ENCODE measurements around the gene PLA2G12A.
A peak's percentile ranks its signal among the peaks of the same experiment; 100 is the strongest.

The PLA2G12A gene

DNA sequence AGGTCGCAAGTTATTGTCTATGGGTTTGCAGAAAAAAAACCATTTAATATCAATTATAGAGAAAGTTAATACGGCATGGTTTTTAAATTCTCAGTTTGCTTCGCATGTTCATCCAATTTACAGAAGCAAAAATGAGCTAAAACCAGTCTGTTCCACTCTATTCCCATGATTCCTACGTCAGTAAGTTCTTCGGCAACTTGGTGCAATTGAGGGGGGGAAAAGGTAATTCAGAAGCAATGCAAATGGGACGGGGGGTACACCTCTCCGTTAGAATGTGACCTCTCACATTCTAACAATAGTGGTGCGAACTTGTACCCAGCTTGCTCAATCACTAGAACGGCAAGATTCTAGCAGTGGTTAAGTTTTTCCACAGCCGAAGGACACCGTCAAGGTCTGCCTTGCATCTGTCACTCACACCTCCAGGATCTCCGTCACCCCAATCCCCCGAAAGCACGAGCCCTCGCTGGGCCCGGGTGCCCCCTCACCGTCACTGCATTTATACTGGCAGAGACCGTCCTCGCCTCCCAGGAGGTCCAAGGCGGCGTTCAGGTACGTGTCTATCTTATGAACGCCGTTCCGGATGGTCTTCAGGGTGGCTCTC lies 653 bp downstream of the PLA2G12A start:
- DNase-seq (ENCODE audit: low spot score) = peak; percentile 59

DNA sequence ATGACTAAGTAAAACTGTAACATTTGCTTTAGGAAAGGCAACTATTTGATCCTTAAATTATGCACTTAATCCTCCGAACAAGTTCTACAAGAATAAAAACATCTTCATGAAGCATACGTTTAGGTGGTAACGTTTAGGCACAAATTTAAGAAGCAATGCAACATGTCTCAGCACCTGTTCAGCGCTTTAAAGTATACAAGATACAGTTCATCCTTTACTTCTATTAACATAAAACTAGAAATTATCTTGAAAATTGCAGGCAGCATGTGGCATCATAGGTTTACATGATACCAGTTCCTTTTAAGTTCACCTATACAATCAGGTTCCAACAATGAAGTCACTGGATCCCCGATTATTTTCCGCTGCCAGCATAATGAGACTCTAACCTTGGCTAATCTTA lies 1.5 kb downstream of the PLA2G12A start:
- no peak for DNase-seq (ENCODE audit: low spot score)

DNA sequence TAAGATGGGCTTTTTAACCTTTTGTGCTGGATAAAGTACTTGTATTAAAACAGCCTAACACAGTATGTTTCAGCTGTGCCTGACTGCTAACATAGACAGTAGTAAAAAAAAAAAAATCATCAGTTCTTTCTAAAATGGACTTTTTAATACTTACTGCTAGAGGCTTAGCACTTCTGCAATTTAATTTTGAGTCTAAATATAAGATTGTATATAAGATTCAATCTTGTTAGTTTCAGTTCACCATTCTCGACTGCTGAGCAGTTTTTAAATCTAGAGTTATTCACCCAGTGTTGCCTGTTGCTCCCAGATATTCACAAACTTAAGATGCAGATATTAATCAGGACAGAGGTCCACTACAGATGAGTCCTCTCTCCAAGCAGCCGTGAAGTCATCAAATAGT lies 6.8 kb downstream of the PLA2G12A start:
- no peak for DNase-seq (ENCODE audit: low spot score)

DNA sequence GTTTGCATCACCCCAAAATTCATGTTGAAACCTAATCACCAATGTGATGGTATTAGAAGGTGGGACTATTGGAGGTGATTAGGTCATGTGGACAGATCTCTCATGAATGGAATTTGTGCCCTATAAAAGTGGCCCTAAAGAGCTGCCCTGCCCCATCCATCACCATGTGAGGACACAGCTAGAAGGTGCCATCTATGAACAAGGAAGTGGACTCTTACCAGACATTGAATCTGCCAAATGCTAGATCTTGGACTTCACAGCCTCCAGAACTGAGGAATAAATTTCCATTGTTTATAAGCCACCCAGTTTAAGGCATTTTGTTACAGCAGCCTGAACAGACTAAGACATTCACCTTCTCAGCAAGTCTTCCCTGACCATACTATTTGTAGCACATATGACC lies 7.5 kb downstream of the PLA2G12A start:
- no peak for DNase-seq (ENCODE audit: low spot score)

DNA sequence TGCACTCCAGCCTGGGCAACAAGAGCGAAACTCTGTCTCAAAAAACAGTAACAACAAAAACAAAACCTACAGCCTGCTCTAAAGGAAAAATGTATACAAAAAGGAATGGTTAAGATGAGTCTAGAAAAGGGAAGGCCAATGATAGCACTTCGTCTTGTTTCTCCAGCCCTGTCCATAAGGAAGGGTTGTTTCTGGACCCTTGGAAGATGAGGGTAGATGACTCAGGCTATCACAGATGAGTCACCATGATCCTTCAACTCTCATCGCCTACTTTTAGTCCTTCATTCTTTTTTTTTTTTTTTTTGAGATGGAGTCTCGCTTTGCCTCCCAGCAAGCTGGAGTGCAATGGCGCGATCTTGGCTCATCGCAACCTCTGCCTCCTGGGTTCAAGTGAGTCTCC lies 8.8 kb downstream of the PLA2G12A start:
- DNase-seq (ENCODE audit: low spot score) = no peak

DNA sequence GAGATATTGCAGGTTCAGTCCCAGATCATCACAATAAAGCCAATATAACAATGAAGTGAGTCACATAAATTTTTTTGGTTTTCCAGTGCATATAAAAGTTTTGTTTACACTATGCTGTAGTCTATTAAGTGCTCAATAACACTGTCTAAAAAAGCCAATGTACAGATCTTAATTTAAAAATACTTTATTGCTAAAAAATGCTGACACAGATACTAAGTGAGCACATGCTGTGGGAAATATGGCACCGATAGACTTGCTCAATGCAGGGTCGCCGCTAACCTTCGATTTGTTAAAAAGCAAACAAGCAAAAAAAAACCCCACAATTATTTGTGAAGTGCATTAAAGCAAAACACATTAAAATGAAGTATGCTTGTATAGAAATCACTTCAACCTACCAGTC lies 10.3 kb downstream of the PLA2G12A start:
- no peak for DNase-seq (ENCODE audit: low spot score)

DNA sequence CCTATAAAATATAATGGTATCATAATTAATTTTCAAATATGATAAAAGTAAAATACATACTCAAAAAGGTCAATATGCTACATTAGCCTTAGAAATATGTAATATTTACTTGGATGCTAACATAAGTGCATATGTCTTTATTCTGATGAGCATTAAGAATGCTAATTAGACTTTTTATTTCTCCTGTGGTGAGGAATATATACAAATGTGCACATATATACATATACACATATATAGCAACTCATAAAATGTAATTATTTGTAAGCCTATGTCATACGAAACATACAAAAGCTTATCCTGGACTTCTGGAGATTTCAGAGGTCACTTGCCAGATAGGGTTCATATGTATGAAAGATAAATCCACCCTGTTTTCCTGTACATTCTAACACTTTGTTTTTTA lies 11.1 kb downstream of the PLA2G12A start:
- no peak for DNase-seq (ENCODE audit: low spot score)

DNA sequence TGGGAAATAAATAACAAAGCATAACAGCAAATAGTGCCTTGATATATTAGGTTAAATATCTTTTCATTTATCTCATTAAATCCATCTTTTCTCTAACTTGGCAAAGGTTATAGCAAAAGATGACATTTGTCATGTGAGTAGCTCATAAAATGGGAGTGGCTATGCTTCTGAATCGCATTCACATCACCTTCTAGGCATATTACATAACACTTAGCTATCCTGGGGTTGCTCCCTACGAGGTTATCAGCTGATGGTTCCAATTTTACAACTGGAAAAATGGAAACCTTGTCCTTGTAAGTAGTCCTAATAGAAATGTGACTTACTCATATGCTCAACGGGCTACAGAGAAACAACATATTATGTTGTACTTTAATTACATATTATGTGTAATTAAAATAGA lies 16.4 kb downstream of the PLA2G12A start:
- DNase-seq (ENCODE audit: low spot score) = no peak

DNA sequence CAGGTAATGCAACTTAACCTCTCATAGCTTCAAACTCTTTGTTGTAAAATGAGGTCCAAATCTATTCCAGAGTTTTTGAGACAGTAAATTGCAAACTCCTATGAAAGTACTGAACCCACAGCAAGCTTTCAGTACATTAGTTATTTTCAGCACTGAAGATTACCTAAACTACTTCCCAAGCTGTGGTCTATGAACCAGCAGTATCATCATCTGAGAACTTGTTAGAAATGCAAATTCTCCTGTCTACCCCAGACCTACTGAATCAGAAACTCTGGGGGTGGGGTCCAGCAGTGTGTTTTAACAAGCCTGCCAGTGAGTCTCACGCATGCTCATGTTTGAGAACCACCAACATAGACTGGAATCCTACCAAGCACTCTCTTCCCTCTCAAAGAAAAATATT lies 20.9 kb downstream of the PLA2G12A start:
- DNase-seq (ENCODE audit: low spot score) = no peak

DNA sequence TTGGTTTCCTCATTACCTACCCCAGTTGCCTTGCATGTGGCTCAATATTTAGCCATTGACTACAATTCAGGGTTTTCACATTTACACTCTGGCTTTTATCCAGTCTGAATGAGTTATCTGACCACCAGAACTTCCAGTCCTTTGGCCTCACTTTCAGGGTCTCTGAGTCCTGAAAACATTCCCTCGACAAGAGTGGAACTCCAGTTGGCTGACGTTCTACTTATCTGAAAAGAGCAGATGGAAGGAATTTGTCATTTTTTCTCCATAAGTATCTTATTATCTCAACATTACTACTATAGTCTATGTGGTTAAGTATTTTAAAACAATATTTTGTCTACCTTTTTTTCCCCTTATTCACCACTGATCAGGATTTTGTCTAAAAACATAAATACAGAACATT lies 21.4 kb downstream of the PLA2G12A start:
- DNase-seq (ENCODE audit: low spot score) = no peak

DNA sequence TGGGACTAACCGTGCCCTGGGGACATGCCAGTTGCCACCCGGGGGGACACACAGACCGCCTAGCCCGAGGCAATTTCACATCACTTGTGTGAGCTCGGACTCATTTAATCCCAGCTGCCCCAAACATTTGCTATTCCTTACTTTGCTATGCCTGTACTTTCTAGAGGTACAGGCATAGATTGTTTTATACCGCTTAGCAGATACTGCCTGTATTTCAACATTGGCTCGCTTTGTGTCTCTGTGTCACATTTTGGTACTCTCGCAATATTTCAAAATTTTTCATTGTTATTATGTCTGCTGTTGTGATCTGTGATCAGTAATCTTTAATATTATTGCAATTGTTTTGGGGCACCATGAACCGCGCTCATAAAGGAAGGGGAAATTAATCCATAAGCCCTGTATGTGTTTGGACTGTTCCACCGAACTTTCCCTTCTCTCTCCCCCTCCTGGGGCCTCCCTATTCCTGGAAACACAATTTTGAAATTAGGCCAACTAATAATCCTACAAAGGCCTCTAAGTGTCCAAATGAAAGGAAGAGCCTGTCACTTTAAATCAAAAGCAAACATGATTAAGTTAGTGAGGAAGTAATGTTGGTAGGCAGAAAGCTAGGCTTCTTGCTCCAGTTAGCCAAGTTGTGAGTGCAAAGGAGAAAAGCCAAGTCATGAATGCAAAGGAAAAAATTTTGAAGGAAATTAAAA lies 26.1 kb downstream of the PLA2G12A start:
- no peak for DNase-seq (ENCODE audit: low spot score)

DNA sequence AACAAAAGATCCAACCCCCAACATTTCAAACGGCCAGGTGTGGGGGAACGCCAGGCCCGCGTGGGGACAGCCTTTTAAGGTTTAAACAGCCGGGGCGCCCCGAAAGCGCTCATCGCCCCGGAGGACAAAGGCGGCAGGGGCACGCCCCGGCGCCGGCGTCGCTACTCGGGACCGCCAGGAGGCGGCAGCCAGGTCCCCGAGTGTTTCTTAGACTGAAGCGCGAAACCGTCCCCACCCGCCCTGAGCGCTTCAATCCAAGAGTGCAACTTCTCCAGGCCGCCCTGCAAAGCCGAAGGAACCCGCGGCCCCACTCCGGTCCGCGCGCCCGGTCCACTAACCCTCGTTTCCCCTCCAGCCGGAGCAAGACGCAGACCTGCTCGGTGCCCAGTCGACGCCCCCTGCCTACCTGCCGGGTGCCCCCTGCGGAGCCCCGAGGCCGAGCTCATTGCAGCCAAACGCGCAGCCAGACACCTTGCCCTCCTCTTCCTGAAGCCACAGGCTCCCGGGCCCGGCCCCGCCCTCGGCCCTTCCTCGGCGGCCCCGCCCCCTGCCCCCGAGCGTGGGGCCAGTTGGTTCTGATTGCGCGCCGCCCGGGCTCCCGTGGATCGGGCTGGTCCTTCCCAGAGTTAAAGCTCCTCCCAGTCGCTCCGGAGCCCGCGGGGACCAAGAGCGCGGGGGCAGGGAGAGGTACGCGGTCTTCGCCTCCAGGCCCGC lies 26.8 kb downstream of the PLA2G12A start, which contains the start of gene CASP6:
TSS of gene CASP6 (minus strand) at position 496 of the 714 bp plus-strand sequence. CDS start at position 446, 50 bp downstream.
- DNase-seq (ENCODE audit: low spot score) = peak; percentile 83

DNA sequence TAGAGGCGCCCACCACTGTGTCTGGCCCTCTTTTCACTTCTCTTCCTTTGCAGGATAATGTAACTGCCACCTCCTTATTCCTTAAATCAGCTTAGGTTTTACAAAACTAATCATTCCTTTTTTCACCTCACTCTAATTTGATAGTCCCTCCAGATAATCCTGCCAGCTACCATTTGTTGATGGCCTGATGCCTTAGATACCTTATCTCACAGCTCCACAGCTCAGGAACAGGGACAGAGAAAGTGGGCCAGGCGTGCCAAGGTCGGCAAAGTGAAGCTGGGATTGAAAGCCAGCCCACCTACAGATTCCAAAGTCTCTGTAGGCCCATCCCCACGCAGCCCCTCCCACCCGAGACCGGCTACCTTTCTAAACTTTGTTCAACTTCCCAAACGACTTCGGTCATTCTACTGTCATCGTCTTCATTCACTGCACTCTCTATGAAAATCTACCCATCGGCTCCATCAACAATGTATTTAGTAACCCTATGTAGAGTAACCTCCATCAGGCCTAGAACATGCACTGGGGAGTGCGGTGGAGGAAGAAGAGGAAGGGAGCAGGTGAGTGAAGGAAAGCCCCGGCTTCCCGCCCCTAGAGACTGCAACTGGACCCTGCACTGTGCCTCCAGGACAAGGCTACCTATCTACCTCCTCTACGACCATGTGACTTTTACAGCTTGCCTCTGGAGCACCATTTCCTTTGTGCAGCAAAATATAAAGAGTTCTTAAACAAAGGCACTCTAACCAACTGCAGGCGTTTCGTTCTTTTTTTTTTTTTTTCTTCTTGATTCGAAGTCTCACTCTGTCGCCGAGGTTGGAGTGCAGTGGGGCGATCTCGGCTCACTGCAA lies 28.1 kb downstream of the PLA2G12A start:
- no peak for DNase-seq (ENCODE audit: low spot score)

DNA sequence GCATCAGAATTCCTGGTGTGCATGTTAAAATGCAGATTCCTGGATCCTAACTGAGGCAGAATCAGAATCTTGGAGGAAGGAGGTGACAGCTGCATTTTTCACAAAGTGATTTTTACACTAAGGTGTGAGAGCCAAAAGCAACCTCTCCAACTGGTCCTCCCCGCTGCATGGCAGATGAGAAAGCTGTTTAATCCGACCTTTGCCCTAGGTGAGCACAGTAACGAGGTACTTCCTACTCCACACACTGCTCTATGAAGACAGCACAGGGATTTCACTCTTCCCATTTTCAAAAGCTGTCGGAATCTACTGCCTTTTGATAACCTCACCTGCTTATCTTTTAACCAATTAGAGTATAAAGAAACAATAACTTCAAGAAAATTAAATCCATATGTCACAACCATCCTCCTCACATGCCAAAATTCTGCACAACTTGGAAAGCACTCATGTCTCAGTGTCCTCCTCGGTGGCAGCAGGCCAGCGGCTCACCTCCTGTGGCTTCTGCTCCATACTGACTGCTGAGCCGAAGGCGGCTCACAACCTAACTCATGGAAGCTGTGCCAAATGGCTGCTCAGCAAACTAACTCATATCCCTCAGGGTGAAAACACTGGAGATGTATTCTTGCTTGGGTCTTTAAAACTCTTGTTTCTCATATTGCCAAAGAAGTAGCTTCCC lies 30.2 kb downstream of the PLA2G12A start:
- no peak for DNase-seq (ENCODE audit: low spot score)

DNA sequence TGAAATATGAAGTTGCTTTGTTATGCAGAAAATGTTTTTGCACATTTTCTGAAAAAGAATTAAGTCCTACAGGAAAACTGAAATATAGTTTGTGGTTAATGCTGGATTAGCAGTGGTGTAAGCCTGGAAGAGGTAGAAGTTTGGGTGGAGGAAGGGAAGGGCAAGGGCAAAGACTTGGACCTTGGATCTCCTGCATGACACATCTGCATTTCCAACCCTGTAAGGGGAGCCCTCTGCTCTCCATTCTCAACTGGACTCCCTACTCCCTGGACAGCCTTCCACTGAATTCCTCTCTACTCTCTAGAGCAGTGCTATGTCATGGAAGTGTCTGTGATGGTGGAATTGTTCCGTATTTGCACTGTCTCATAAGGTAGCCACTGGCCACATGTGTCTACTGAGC lies 31.2 kb downstream of the PLA2G12A start:
- no peak for DNase-seq (ENCODE audit: low spot score)

DNA sequence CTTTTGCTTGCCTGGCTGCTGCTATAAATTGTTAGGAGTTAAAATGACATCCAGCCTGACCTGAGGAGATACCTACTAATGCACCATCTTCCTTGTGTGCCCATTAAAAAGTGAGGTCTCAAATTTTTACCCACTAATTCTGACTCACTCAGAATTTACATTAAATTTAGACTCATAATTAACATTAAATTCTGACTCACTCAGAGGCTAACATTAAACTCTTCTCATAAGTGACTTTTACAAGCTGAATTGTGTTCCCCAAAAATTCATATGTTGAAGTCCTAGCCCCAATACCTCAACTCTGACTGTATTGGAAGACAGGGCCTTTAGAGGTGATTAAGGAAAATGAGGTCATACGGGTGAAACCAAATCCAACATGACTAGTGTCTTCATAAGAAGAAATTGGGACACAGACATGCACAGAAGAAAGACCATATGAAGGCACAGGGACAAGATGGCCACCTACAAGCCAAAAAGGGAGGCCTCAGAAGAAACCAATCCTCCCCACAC lies 38.4 kb downstream of the PLA2G12A start:
- DNase-seq (ENCODE audit: low spot score) = no peak

DNA sequence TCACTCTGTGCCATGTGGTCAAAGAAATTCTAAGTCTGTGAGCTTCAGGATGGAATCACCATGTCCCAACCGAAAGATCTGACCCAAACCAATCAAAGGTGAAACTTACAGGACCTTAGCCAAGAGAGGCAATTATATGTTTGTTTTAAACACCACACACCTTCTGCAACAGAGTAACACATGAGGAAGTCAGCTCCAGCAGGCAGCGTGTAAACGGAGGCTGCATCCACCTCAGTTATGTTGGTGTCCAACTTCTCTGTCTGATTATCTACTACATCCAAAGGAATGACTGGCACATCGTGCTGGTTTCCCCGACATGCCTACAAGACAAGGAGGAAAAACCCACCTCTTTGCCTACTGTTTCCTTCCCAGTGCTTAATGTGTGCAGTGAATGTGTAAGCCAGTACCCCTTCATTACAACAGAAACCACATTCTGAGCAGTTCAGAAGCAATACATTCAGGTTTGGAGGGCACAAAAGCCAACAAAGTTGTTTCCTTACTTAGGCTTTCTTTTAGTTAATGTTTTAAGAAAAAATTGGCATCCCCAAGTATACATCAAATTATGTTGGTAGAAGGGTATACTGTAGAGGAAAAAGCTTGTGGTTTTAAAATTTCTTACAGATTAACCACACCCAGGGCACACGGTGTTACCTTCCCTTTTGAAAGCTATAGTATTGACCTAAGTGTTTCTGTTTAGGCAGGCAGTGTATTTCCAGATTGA lies 39.0 kb downstream of the PLA2G12A start:
- no peak for DNase-seq (ENCODE audit: low spot score)

DNA sequence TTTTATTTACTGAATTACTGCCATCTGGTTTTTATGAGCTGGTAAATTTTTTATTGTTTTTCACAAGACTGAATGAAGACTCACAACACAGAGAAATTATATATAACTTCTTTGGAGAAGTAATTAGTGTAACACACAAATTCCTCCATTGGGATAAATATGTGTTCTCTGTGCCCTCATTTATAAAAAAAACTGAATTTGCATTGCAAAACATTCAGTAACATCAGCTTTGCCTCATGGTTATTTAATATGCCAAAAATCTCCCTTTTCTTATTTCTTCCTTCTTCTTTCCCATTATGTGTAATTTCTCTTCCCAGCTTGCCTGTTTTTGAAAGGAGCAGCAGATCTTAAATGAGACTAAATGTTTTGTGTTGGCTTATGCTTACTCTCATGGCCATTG lies 45.1 kb downstream of the PLA2G12A start:
- no peak for DNase-seq (ENCODE audit: low spot score)

DNA sequence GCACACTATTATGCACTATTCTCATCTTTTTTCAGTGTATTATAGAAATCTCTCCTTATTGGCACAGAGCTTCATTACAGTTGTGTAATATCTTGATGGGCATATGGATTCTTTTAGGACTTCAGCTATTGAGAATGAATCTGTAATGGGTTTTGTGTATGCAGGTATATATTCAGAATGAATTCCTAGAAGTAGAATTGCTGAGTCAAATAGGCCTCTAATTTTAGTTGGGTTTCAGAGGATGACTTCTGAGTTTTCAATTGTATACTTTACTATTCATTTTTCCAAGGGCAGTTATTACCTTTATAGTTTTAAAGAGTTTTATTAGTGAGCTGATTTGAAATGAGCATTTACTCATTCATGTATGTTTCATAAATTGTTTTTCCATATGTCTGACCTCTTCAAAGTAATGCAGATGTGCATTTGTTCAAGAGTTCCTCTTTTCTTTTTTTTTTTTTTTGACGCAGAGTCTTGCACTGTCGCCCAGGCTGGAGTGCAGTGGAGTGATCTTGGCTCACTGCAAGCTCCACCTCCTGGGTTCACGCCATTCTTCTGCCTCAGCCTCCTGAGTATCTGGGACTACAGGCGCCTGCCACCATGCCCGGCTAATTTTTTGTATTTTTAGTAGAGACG lies 46.1 kb downstream of the PLA2G12A start:
- peak; percentile 21 for DNase-seq (ENCODE audit: low spot score)

DNA sequence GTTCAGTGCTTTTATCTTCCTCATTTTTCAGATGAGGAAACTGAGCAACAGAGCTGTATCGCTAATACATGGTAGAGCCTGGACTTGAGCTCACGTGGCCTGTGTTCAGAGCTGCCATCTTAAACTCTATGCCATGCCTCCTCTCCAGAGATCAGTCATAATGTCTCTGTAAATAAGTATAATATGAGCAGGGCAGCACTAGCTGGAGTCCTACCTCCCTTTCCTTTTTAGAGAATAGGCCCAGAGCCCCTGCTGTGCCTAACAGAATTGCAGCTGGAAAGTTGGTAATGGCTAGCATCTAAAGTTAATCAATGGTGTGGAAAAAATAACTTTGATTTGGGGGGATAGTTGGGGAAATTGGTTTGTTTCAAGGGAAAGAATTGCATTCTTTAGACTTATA lies 47.0 kb downstream of the PLA2G12A start:
- DNase-seq (ENCODE audit: low spot score) = no peak
